ENCODE results near the gene C10orf88.
"Not testable (repeated sequence)": the region's sequence is repeated elsewhere in the genome, so short reads cannot be mapped to it uniquely, and the experiment has no call there.

Gene C10orf88

DNA sequence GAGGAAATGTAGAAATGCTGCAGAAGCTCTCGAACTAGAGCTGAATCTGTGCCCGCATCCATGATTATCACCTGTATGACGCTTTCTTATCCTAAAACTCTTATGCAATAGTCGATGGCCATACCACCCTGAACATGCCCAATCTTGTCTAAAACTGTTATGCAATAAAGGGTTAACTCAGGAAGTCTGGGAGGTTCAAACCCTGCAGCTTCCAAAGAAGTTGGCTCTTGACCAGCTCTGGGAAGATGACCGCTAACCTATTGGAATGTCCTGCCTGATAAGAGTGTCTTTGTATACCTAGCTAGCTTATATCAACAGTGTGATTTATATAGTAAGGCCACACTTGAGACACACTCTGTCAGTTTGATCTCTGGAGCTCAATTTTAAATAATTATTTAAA, 3.4 kb upstream of the C10orf88 start:
- DNase-seq: no peak

DNA sequence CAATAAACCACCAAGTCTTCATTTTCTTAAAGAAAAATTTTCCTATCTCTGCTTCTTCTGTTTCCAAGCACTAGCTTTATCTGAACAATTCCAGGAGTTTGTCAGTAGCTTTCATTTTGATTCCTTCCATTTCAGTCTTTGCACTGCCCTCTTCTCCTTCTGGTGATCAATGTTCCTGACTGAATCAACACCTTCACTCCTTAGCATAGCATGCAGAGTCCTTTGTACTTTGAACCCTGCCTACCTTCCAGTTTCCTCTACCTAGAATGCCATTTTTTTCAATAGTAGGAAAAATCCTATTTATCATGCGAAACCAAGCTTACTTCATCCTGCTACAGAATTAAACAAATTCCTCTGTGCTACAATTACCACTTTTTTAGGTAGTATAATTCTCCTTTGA, 1.9 kb upstream of the C10orf88 start:
- DNase-seq: no peak

DNA sequence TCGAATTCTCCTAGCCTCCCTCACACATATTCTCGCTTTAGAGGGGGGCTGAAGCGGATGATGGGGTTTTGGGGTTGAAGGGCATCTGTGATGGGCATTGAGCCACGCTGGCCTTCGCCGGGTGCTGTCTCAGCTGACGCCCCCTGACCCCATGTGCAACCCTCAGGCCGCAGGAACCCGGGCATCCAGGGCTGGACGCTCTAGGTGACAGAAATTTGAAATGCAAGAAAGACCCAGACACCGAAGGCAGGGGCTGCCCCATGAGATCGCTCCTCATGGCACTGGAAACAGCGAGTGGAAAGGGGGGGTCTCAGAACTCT, 664 bp upstream of the C10orf88 start:
- DNase-seq: no peak

DNA sequence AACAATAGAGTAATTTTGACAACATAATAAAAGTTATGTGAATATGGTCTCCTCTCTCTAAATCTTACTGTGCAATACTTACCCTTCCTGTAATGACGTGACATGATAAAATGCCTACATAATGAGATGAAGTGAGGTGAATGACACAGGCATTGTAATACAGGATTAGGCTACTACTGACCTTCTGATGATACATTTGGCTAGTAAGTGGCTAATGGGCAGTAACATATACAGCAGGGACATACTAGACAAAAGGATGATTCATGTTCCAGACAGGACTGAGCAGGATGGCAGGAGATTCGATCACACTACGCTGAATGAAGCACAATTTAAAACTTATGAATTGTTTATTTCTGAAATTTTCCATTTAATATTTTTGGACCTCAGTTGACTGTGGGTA, 4.7 kb downstream of the C10orf88 start:
- no peak for DNase-seq

DNA sequence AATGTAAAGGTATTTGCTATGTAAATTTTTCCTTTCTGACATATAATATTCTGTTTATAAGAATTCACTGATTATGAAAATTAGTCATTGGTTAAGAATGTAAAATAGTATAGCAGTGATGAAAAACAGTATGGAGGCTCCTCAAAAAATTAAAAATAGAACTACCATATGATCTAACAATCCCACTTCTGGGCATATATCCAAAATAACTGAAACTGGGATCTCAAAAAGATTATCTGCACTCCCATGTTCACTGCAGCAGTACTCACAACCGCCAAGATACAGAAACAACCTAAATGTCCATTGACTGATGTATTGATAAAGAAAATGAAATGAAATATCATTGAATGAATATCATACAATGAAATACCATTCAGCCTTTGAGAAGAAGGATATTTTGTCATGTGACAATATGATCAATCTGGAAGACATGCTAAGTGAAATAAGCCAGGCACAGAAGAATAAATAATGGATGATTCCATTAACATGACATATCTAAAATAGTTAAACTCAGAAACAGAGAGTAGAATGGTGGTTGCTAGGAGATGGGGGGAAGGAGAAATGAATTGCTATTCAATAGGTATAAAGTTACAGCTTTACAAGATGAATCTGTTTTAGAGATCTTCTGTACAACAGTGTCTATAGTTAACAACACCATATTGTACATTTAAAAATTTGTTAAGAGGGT, 14.0 kb downstream of the C10orf88 start:
- DNase-seq: no peak

DNA sequence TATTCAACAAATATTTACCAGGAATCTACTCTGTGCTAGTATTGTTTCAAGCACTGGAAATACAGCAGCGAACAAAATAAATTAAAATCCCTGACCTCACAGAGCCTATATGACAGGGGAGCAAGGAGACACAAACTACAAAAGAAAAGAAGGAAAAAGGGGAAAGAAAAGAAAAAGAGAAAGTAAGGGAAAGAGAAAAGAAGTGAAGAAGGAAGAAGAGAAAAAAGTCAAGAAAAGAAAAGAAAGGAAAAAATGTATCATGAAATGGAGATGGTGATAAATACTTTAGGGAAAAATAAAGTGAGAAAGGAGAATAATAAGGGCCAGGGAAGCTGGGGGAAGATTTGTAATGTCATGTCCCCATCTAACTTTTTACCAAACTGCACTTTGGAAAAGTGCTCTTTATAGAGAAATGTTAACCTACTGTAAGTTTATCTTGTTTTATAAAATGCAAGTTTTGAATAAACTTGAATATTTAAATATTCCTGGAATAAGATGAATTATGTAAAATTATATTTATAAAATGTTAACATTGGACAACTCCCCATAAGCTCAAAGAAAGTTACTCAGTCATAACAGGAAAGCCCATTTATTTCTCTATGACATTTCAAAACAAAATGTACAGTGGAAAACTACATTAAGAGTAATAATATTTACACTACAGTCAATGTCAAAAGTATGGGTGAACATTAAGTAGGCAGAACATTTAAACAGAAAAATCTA, 14.7 kb downstream of the C10orf88 start:
- no peak for DNase-seq

DNA sequence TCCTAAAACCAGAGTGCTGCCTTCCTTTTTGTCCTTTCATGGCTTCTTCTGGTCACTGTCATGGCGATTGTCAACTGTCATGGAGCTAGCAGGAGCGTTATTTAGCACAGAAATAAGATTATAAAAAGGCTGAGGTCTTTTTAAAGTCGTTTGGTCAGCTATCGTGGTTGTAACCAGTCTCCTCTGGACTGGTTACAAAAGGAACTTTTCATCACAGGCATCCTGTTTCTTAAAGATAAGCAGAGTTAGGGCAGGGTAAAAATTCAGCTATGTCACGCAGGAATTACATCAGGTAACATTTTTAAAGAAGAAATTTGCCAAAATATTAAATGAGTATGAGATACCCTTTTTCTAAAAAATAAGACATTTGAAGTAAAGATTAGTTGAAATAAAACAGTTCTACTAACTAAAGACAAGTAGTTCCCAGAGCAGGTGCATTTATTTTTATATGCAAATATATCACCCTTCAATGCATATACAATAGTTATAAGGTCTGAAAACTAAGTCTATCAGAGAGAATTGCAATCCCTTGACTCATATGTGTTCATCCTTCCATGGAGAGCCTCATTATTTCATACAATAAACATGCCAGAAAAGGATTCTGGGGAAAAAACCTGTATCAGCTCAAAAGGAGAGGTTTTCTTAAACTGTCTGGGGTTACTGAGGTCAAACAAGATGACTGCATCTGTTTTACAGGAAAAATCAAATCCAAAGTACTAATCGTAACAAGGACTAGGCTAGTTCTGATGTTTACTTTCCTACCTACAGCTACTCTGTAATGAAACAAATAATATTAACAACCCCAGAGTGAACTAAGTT, 22.7 kb downstream of the C10orf88 start:
- DNase-seq: no peak

DNA sequence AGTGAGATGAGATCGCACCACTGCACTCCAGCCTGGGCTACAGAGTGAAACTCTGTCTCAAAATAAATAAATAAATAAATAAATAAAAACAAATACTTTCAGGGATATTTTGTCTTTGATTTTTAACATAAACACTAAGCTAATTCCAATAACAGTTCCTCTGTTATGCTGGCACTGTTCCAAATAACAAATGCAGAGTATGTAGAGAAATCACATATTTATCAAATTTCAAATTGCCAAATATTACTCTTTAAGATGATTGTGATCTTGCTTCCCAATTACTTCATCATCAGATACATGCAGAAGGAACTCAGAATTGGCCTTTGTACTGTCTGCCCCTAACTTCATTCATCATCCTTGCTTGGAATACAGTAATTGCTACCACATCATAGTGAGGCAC, 23.9 kb downstream of the C10orf88 start:
- no peak for DNase-seq

DNA sequence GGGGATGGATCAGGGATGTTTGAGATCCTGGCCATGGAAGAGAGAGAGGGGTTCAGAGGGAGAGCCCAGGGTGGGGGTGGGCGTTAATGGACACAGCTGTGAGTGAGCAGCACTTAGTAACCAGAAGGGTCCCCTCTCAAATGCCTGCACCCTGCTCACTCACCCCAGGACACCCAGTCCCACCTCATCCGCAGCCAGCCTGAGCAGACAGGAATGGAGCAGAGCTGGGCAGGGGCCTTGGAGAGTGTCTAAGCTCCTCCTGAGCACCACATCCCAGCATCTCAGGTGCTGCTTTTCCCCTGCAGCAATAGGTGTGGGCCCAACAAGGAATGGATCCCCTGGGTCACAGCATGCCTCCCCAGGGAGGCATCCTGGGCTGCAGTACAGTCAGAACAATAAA, 38.3 kb downstream of the C10orf88 start:
- DNase-seq: no peak

DNA sequence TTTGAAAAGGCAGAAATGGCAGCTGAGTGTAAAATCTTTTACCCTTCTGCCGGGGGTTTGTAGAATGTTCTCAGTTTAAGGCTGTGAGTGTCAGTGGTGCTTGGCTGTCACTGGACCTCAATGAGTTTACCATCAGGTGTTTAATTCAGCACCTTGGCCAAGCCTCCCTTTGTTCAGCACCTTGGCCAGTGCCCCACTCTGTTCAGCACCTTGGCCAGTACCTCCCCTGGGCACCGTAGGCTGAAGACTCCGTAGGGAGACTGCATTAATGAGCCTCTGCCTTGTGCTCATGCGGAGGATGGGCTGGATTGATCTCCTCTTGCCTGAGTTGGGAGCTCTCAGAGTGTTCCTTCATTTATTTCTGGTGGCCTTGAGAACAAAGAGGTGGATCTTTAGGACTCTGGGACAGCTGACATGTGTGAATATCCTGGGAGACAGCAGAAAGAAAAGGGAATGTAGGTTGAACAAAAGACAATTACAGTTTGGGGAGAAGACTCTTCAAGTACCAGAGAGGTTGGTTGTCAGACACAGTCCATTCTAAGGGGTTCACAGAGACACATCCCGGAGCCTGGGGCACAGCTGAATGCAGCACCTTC, 42.0 kb downstream of the C10orf88 start:
- peak in 3 of 5 experiments; percentile 30 to 46 (median 32) for DNase-seq

DNA sequence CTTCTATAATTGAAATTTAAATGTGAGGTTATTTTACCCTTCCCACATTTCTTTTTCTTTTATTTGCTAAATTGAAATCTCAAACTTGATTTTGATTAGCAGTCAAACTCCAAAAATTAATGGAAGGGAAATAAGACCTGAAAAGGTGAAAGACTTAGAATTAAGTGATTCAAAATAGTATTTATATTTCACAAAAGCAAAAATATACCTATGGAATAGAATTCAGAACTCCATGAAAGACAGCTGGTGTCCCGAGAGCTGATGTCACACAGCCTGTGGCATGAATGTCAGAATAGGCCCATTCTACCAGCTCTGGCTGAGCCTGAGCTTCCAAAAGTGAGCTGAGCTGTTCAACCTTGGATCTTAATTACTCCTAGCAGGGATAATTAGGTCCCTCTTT, 43.7 kb downstream of the C10orf88 start, which contains the start of gene FAM24A:
Gene FAM24A (plus strand): TSS at position 301 of the 400 bp plus-strand sequence. CDS start 1,025 bp downstream, outside the sequence.
- DNase-seq: no peak

DNA sequence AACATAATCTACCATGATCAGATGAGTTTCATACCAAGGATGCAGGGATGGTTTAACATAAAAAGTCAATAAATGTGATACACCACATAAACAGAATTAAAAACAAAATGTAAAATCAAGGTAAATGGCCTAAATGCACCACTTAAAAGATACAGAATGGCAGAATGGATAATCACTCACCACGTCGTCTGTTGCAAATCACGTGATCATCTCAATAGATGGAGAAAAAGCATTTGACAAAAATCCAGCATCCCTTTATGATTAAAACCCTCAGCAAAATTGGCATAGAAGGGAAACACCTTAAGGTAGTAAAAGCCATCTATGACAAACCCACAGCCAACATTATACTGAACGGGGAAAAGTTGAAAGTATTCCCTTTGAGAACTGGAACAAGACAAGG, 50.2 kb downstream of the C10orf88 start:
- not testable (repeated sequence) for DNase-seq

DNA sequence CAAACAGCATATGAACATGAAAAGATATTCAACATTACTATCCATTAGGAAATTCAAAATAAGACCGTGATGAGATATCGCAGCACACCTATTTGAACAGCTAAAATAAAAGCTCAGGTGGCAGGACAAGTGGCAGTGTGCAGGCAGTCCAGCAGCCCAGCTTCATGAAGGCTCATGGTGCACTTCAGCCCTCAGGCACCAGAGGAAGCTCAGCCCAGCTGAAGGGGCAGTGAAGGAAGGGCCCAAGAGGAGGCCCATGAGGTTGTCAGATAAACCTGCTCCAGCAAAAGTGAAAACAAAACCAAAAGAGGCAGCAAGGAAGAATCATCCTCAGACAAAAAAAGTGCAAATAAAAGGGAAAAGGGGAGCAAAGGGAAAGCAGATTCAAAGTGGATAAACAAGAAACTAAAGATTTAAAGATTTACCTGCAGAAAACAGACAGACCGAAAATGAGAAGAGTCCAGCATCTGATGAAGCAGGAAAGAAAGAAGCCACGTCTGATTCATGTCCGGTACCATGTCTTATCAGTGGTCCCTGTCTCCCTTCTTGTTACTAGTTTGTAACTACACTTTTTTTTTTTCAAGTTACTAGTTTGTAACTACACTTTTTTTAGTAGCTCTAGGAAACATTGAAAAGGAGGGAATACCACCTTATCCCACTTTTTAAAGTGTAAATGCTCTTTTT, 59.6 kb downstream of the C10orf88 start:
- no peak for DNase-seq

DNA sequence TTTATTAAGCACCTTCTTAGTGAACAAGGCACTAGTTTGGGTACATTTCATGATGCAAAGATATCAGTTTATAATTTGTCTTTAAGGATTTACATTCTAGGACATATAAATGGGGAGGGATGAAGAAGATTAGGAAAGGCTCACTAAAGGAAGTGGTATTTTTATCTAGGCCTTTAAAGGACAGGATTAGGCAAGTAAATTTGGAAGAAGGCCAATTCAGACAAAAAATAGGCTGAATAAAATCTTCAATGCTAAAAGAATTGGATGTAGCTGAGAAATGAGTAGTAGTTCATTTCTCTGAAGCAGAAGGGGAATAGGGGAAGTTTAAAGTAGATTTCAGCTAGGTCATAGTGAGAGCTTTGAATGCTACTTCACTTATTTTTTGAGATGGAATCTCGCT, 69.9 kb downstream of the C10orf88 start:
- no peak for DNase-seq

DNA sequence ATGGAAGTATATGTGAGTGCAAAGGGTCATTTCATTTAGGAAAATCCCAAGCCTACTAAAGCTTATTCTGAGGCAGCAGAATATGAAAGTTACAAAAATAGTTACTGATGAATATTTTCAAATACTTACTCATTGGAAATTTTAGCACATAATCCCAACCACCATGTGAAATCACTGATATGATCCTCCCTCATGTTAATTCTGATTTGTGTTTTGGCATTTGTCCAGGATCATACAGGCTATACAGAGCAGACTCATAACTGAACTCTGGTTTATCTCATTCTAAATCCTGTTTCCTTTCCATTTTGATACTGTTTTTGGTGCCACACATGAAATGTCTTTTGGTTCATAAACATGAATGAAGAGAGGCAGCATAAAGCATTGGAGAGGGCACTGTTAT, 71.3 kb downstream of the C10orf88 start:
- peak in 1 of 5 experiments; percentile 53 for DNase-seq

All from T-helper 2 cell (primary cell).